IPS-20b (cell line): ENCODE data around the gene FTO.

Experiments
- H3K27ac ChIP-seq: one replicate; pipeline ENCODE4 v1.5.1; 2013; ENCODE audit warnings: low read length
- H3K27me3 ChIP-seq: 2 replicates; pipeline ENCODE4 v1.6.1; 2013; ENCODE audit warnings: mild to moderate bottlenecking, low read length, inconsistent platforms; ENCODE audit not compliant: insufficient read depth
- H3K36me3 ChIP-seq: 2 replicates; pipeline ENCODE4 v1.6.1; 2013; ENCODE audit warnings: low read depth, mild to moderate bottlenecking, inconsistent platforms, low read length, moderate library complexity; ENCODE audit not compliant: insufficient read depth
- H3K4me1 ChIP-seq: 2 replicates; pipeline ENCODE4 v1.6.1; 2013; ENCODE audit warnings: mild to moderate bottlenecking, control low read depth, inconsistent platforms, low read length, moderate library complexity; ENCODE audit not compliant: insufficient read depth
- H3K4me3 ChIP-seq: 2 replicates; pipeline ENCODE4 v1.5.1; 2013; ENCODE audit warnings: mild to moderate bottlenecking, low read length, inconsistent platforms
- H3K9ac ChIP-seq: 2 replicates; pipeline ENCODE4 v1.6.1; 2013; ENCODE audit warnings: low read depth, mild to moderate bottlenecking, inconsistent platforms, low read length, moderate library complexity
- H3K9me3 ChIP-seq: 2 replicates; pipeline ENCODE4 v1.6.1; 2013; ENCODE audit warnings: mild to moderate bottlenecking, low read depth, low read length, inconsistent platforms; ENCODE audit not compliant: insufficient read depth

Gene FTO

GRCh38 chr16:53962041-53962440 lies 258.1 kb downstream of the FTO start:
- Histone ChIP-seq H3K9ac (no peak overlapping the region), H3K27ac (no peak overlapping the region), H3K4me1 (no peaks in the 10 kb centered on the region; the same call in 1 of the 2 replicates), H3K4me3 (no peak overlapping the region), H3K27me3 (no peaks in the 10 kb centered on the region), H3K36me3 (no peaks in the 10 kb centered on the region), H3K9me3 (no peaks in the 10 kb centered on the region)

- no peaks in the 10 kb centered on the region for H3K9me3 ChIP-seq
- no peak overlapping the region for H3K27ac ChIP-seq
Measured at GRCh38 chr16:53964145-53964790, 260.3 kb downstream of the FTO start.

DNA sequence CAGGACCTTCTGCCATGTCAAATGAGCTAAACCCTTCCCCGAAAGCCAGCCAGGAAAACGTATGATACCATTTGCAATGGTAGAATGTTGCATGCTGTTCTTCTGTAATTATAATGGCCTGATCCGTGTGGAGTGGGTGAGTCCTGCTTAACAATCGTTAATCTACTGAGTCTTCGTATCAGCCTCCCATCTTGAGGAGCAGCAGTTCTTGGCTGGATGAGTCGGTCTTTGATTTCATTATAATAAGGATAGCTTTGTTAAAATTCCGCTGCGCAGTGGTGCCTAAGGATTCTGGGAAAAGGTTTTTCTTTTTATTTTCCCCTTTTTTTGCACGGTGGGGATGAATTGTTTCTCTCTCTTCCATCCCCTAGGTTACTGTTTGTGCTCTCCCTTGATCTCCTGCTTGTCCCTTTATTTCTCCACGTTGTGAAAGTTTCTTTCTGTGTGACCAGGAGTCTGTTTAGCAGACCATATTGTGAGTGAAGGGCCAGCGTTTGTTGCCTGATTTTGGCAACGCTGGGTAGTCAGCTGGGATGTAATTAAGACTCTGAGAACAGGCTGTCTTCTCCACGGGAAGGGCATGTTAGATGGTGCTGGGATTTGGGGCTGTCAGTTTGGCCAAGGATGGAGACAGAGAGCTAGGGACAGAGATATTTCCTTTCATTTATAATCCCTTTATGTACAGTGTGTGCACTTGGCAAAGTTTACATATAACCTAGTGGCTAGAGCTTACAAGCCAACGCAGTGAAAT lies 263.0 kb downstream of the FTO start:
- Histone ChIP-seq H3K4me3 (no peak overlapping the region), H3K9ac (no peak overlapping the region), H3K4me1 (peaks cover 8% of the 10 kb centered on the region), H3K27ac (no peak overlapping the region), H3K9me3 (no peaks in the 10 kb centered on the region), H3K27me3 (no peaks in the 10 kb centered on the region), H3K36me3 (no peaks in the 10 kb centered on the region)

More at GRCh38 chr16:53964145-53964790, 260.3 kb downstream of the FTO start:
- H3K27me3 ChIP-seq: no peaks in the 10 kb centered on the region
- no peaks in the 10 kb centered on the region for H3K36me3 ChIP-seq
- no peak overlapping the region for H3K4me3 ChIP-seq
- no peak overlapping the region for H3K9ac ChIP-seq
- H3K4me1 ChIP-seq: peaks cover 8% of the 10 kb centered on the region; the same call in 1 of the 2 replicates

GRCh38 chr16:53967572-53967971 lies 263.6 kb downstream of the FTO start:
- no peaks in the 10 kb centered on the region for H3K27me3 ChIP-seq
- H3K9me3 ChIP-seq: no peaks in the 10 kb centered on the region
- H3K9ac ChIP-seq: no peak overlapping the region
- peaks cover 8% of the 10 kb centered on the region for H3K4me1 ChIP-seq
- no peak overlapping the region for H3K4me3 ChIP-seq
- H3K27ac ChIP-seq: no peak overlapping the region
- no peaks in the 10 kb centered on the region for H3K36me3 ChIP-seq

DNA sequence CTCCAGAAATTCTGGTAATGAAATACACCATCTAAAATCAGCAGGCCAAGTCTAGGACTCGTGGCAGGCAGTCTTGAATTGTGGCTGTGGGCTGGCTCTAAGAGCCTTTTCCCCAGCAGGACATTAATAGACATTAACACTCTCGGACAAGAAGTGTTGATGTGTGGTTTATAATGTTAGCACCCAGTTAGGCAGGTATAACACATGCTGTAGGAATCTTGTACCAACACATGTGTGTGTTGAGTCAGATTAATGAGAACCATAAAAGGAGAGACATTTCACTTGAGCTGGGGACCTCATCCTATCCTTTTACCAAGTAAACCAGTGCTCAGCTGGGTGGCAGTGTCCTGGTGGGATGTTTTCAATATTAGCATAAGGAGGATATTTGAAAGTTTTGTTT lies 264.5 kb downstream of the FTO start:
- Histone ChIP-seq H3K9me3 (no peaks in the 10 kb centered on the region), H3K36me3 (no peaks in the 10 kb centered on the region), H3K27ac (no peak overlapping the region), H3K4me1 (peaks cover 8% of the 10 kb centered on the region), H3K27me3 (no peaks in the 10 kb centered on the region), H3K9ac (no peak overlapping the region), H3K4me3 (no peak overlapping the region)

- Histone ChIP-seq H3K27me3 (no peaks in the 10 kb centered on the region), H3K9me3 (no peaks in the 10 kb centered on the region), H3K4me3 (no peak overlapping the region), H3K4me1 (peaks cover 8% of the 10 kb centered on the region), H3K27ac (no peak overlapping the region), H3K36me3 (no peaks in the 10 kb centered on the region), H3K9ac (no peak overlapping the region)
Measured at GRCh38 chr16:53968896-53969295, 264.9 kb downstream of the FTO start.

DNA sequence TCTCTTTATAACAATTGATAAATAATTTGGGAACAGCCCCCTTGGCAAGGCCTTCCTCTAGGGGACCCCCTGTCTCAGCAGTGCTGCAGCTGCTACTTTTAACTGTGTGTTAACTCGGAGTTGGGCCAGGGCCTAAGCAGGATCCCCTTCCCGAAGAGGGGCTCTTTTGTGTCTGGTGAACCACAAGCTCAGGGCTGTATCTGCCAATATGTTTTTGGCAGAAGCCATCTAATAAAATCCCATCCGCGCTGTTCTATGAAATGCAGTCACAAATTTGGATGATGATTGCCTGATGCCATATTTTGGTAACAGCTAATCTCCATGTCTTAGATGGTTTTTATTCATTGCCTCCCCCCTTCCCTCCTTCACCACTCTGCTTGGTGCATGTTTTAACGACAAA lies 267.7 kb downstream of the FTO start:
- Histone ChIP-seq H3K27ac (no peak overlapping the region), H3K4me3 (no peak overlapping the region), H3K36me3 (no peaks in the 10 kb centered on the region), H3K9me3 (no peaks in the 10 kb centered on the region), H3K9ac (no peak overlapping the region), H3K27me3 (no peaks in the 10 kb centered on the region), H3K4me1 (peaks cover 8% of the 10 kb centered on the region)

DNA sequence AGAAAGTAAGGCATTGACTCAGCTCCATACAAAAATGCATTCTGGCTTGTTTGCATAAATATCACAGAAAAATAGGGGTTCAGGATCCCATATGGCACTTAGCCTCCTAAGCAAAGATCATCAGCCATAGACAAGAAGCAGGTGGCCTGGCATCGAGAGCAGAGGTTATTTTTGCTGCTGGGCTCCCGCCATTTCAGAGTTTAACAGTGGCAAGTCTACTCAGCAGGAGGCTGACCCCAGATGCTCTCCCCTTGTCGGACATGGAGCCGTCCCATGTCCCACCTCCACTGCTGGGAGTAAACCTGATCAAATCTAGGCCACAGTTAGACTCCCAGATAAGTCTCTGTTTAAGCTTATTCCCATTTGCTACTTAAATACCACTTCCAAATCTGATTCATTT lies 269.1 kb downstream of the FTO start:
- H3K4me1 ChIP-seq: peaks cover 8% of the 10 kb centered on the region
- H3K9me3 ChIP-seq: no peaks in the 10 kb centered on the region
- H3K27me3 ChIP-seq: no peaks in the 10 kb centered on the region

DNA sequence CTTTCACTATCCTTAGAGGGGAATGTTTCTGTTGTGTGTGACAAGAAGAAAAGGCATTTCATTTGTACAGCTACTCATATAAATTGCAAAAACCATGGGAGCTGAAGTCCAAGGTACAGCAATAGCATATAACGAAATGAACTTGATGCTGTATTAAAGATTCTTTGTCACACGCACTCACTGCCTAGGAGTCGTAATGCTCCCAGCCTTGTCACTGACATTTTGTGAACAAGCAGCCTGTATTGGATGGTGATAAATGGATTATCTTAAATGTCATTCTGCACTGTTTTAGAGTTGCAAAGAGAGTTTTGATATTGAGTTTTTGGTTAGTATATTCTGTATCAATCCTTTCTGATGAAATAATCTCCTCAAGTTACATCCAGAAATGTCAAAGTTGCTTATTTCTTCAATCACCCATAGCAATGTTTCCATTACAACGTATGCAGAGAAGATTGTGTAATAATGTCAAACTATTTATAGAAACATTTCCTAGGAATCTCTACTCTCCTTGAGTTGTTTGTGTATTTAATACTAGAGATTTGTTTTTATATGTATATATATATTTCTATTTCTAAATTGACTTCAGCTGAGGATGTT lies 270.6 kb downstream of the FTO start:
- H3K9me3 ChIP-seq: no peaks in the 10 kb centered on the region
- H3K9ac ChIP-seq: no peak overlapping the region
- no peaks in the 10 kb centered on the region for H3K27me3 ChIP-seq
- H3K4me1 ChIP-seq: no peaks in the 10 kb centered on the region; the same call in 1 of the 2 replicates
- no peak overlapping the region for H3K27ac ChIP-seq
- H3K36me3 ChIP-seq: no peaks in the 10 kb centered on the region
- no peak overlapping the region for H3K4me3 ChIP-seq

More for the DNA sequence above, 269.1 kb downstream of the FTO start:
- no peak overlapping the region for H3K27ac ChIP-seq
- H3K36me3 ChIP-seq: no peaks in the 10 kb centered on the region
- no peak overlapping the region for H3K4me3 ChIP-seq
- no peak overlapping the region for H3K9ac ChIP-seq

DNA sequence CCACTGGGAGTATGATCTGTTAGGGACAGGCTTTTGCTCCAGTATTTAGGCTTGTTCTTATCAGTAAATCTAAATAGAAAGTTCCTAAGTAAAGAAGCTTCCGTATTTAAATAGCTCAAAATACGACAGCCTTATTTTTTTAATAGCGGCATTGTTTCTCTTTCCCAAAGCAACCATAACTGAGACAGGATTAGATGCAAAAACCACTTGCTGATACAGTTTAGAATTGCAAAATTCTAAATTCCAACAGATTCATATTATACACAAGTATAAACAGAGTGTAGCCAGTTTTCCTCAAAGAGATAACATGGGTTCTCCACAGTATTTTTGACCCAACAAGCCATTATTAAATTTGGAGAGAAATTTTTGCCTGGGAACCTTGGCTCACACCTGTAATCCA lies 276.7 kb downstream of the FTO start:
- Histone ChIP-seq H3K4me1 (peaks cover 3% of the 10 kb centered on the region; the same call in 1 of the 2 replicates), H3K27ac (no peak overlapping the region), H3K4me3 (no peak overlapping the region), H3K9me3 (no peaks in the 10 kb centered on the region), H3K27me3 (no peaks in the 10 kb centered on the region), H3K9ac (no peak overlapping the region), H3K36me3 (no peaks in the 10 kb centered on the region)

DNA sequence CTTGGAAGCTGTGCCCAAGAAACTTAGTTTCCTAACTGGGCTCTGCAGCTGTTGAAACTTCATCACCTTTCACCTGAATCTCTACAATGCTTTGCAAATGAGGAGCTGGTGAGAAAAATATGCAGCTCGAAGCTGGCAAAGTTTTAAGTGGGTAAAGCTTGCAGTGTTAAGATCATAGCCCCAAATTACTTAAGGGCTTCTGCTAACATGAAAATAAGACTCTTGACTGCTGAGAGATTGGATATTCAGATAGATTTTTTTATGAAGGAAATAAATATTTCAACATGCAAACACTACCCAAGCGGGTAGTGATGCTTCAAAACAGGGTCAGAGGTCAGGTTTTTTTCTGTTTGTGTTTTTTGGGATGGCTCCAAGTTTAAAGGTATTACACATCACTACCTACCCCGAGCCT lies 278.7 kb downstream of the FTO start:
- no peak overlapping the region for H3K4me3 ChIP-seq
- no peaks in the 10 kb centered on the region for H3K9me3 ChIP-seq
- no peak overlapping the region for H3K27ac ChIP-seq
- peaks cover 3% of the 10 kb centered on the region; the same call in 1 of the 2 replicates for H3K4me1 ChIP-seq
- no peaks in the 10 kb centered on the region for H3K36me3 ChIP-seq
- H3K27me3 ChIP-seq: no peaks in the 10 kb centered on the region
- H3K9ac ChIP-seq: no peak overlapping the region

- H3K4me3 ChIP-seq: no peak overlapping the region
- H3K27me3 ChIP-seq: no peaks in the 10 kb centered on the region
- no peaks in the 10 kb centered on the region for H3K9me3 ChIP-seq
- peaks cover 3% of the 10 kb centered on the region; the same call in 1 of the 2 replicates for H3K4me1 ChIP-seq
- H3K27ac ChIP-seq: no peak overlapping the region
- no peak overlapping the region for H3K9ac ChIP-seq
- H3K36me3 ChIP-seq: no peaks in the 10 kb centered on the region
Measured at GRCh38 chr16:53984936-53985335, 281.0 kb downstream of the FTO start.
